ENCODE results near the gene TCN2.

DNA sequence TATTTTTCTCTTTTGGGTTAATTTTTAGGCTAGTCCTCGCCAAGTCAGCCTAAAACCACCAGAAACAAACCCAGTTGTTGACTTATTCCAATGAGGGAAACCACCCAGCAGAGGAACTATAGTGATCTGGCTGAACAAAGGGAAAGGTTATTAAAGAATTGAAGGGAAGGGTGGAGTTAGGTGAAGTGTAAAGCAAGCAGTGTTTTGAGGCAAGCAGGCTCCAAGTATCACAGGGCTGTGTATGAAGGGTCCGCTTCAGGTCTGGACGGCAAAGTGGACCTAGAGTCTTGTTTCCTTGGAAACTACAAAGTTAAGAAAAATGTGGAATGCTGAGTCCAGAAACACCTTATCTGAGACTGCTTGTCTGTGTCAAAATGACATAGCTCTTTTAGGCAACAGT lies 3.2 kb upstream of the TCN2 start:
- TF ChIP-seq, protein P1, sequence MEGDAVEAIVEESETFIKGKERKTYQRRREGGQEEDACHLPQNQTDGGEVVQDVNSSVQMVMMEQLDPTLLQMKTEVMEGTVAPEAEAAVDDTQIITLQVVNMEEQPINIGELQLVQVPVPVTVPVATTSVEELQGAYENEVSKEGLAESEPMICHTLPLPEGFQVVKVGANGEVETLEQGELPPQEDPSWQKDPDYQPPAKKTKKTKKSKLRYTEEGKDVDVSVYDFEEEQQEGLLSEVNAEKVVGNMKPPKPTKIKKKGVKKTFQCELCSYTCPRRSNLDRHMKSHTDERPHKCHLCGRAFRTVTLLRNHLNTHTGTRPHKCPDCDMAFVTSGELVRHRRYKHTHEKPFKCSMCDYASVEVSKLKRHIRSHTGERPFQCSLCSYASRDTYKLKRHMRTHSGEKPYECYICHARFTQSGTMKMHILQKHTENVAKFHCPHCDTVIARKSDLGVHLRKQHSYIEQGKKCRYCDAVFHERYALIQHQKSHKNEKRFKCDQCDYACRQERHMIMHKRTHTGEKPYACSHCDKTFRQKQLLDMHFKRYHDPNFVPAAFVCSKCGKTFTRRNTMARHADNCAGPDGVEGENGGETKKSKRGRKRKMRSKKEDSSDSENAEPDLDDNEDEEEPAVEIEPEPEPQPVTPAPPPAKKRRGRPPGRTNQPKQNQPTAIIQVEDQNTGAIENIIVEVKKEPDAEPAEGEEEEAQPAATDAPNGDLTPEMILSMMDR (conservative IDR thresholded peaks at IDR 0.05; ENCODE audit: low read depth, low read length), result no peak
- TF ChIP-seq EZH2 (IDR thresholded peaks at IDR 0.05; ENCODE audit: borderline replicate concordance, low read depth, low read length, poor library complexity, severe bottlenecking), result no peak

All from A673 (cell line).